Nephron progenitor cell (in vitro differentiated cells): Measurements from ENCODE around the gene NTRK3.

Experiments used
- DNase-seq: peaks from one replicate; pipeline ENCODE4 v3.0.0; 2021
- H3K27ac Mint-ChIP-seq: 2 replicates; pipeline ENCODE4 v1.8.0; 2021; ENCODE audit warnings: mild to moderate bottlenecking, moderate library complexity, mixed read lengths
- H3K27me3 Mint-ChIP-seq: 2 replicates; pipeline ENCODE4 v1.8.0; 2021; ENCODE audit warnings: mild to moderate bottlenecking, low read depth, mixed read lengths; ENCODE audit not compliant: poor library complexity
- H3K36me3 Mint-ChIP-seq: 2 replicates; pipeline ENCODE4 v1.8.0; 2021; ENCODE audit warnings: low read depth, mixed read lengths
- H3K4me1 Mint-ChIP-seq: 2 replicates; pipeline ENCODE4 v1.8.0; 2021; ENCODE audit warnings: mixed read lengths
- H3K4me3 Mint-ChIP-seq: 2 replicates; pipeline ENCODE4 v1.8.0; 2021; ENCODE audit warnings: mild to moderate bottlenecking, moderate library complexity, mixed read lengths
- H3K9me3 Mint-ChIP-seq: 2 replicates; pipeline ENCODE4 v1.8.0; 2021; ENCODE audit warnings: mild to moderate bottlenecking, moderate library complexity, mixed read lengths
- CTCF ChIP-seq: fragments of 200-600 bp; sonication (generic); IDR thresholded peaks from 2 replicates; pipeline ENCODE4 v1.5.0; 2021; ENCODE audit warnings: antibody characterized with exemption

Gene NTRK3

GRCh38 chr15:88220443-88221335 is 35.9 kb downstream of the NTRK3 start:
- TF ChIP-seq CTCF, result no peak
- Mint-ChIP-seq H3K4me1 (no peaks in the 10 kb centered on the region), H3K9me3 (peaks cover 8% of the 10 kb centered on the region), H3K27ac (no peak overlapping the region), H3K4me3 (no peak overlapping the region), H3K27me3 (peaks cover 17% of the 10 kb centered on the region), H3K36me3 (no peaks in the 10 kb centered on the region)
- DNase-seq, result no peak

GRCh38 chr15:88219623-88220022 is 36.9 kb downstream of the NTRK3 start:
- Mint-ChIP-seq H3K27ac (no peak overlapping the region), H3K36me3 (no peaks in the 10 kb centered on the region), H3K4me1 (no peaks in the 10 kb centered on the region), H3K27me3 (peaks cover 13% of the 10 kb centered on the region), H3K4me3 (no peak overlapping the region), H3K9me3 (peaks cover 8% of the 10 kb centered on the region)
- DNase-seq, result no peak
- no peak for TF ChIP-seq CTCF

- Mint-ChIP-seq H3K27me3 (peaks cover 12% of the 10 kb centered on the region), H3K9me3 (peaks cover 8% of the 10 kb centered on the region), H3K27ac (no peak overlapping the region), H3K4me1 (no peaks in the 10 kb centered on the region), H3K4me3 (no peak overlapping the region), H3K36me3 (no peaks in the 10 kb centered on the region)
- DNase-seq, result no peak
- no peak for TF ChIP-seq CTCF
Observed at GRCh38 chr15:88218557-88219221, 37.9 kb downstream of the NTRK3 start.

- no peak for DNase-seq
- H3K4me3 Mint-ChIP-seq, result no peak overlapping the region
- TF ChIP-seq CTCF, result no peak
- H3K4me1 Mint-ChIP-seq, result no peaks in the 10 kb centered on the region
- H3K27ac Mint-ChIP-seq, result no peak overlapping the region
- H3K36me3 Mint-ChIP-seq, result no peaks in the 10 kb centered on the region
- H3K27me3 Mint-ChIP-seq, result peaks cover 22% of the 10 kb centered on the region
- peaks cover 8% of the 10 kb centered on the region for H3K9me3 Mint-ChIP-seq
Observed at GRCh38 chr15:88215066-88215648, 41.4 kb downstream of the NTRK3 start.

- Mint-ChIP-seq H3K4me1 (no peaks in the 10 kb centered on the region), H3K27ac (no peak overlapping the region)
- DNase-seq, result no peak
Observed at GRCh38 chr15:88209111-88209510, 47.4 kb downstream of the NTRK3 start.

More at GRCh38 chr15:88209111-88209510, 47.4 kb downstream of the NTRK3 start:
- no peak for TF ChIP-seq CTCF
- no peaks in the 10 kb centered on the region for H3K36me3 Mint-ChIP-seq
- H3K9me3 Mint-ChIP-seq, result no peaks in the 10 kb centered on the region
- H3K27me3 Mint-ChIP-seq, result peaks cover 30% of the 10 kb centered on the region
- no peak overlapping the region for H3K4me3 Mint-ChIP-seq
